ENCODE measurements around the gene WDTC1. TPM values are rescaled to one million over a fixed set of nuclear protein-coding genes. Genes with fewer than 3 reads are reported as not detected.
"Not testable (repeated sequence)": the region's sequence is repeated elsewhere in the genome, so short reads cannot be mapped to it uniquely, and the experiment has no call there.

The WDTC1 gene
- total and polyA plus RNA-seq, 2 experiments from 2014 or later: 3.8 to 14.0 TPM

GRCh38 chr1:27238032-27238431 is 3.6 kb downstream of the WDTC1 start:
- H3F3A ChIP-seq (replicated peaks; ENCODE audit: low read depth): 0 out of 2 replicates have a peak, but pooled peaks cover 6% of the 10 kb centered on the region
- H3K79me2 ChIP-seq (replicated peaks; ENCODE audit: insufficient read depth): 0 out of 2 replicates have a peak, but pooled peaks cover 4% of the 10 kb centered on the region
- Mint-ChIP-seq H3K27ac (no peak overlapping the region), H3K36me3 (ENCODE audit: low read depth) (no peaks in the 10 kb centered on the region), H3K27me3 (ENCODE audit: insufficient read depth, low read depth, poor library complexity) (peaks cover 8% of the 10 kb centered on the region), H3K9me3 (no peaks in the 10 kb centered on the region; the same call in 2 of the 3 replicates), H3K4me1 (peaks cover 16% of the 10 kb centered on the region), H3K4me3 (no peak overlapping the region)
- DNase-seq (ENCODE audit: low spot score): no peak
- H2AFZ ChIP-seq: no peak overlapping the region
- H3K9me2 ChIP-seq (ENCODE audit: insufficient read depth): no peaks in the 10 kb centered on the region
- H3K4me2 ChIP-seq: no peak overlapping the region
- peaks cover 11% of the 10 kb centered on the region; the same call in 1 of the 2 replicates for H3K27me3 ChIP-seq (ENCODE audit: insufficient read depth)
- no peaks in the 10 kb centered on the region for H3K36me3 ChIP-seq (ENCODE audit: insufficient read depth)
- peaks cover 9% of the 10 kb centered on the region for H3K4me1 ChIP-seq (ENCODE audit: insufficient read depth)
- no peak overlapping the region for H3K4me3 ChIP-seq
- H4K20me1 ChIP-seq (replicated peaks; ENCODE audit: insufficient read depth): no peaks in the 10 kb centered on the region; the same call in 1 of the 2 replicates
- H3K27ac ChIP-seq (ENCODE audit: low read depth): no peak overlapping the region
- no peak for TF ChIP-seq STAT1 (IDR thresholded peaks at IDR 0.05; ENCODE audit: unreplicated experiment)
- no peak for TF ChIP-seq ZNF114 (CRISPR knock-in tag; IDR thresholded peaks at IDR 0.05)
- ATAC-seq: no peak

GRCh38 chr1:27241677-27242076 is 7.2 kb downstream of the WDTC1 start:
- Histone ChIP-seq H2AFZ (no peak overlapping the region), H3K4me1 (ENCODE audit: insufficient read depth) (no peaks in the 10 kb centered on the region), H3K9me2 (ENCODE audit: insufficient read depth) (no peaks in the 10 kb centered on the region), H3K4me3 (no peak overlapping the region), H3K36me3 (ENCODE audit: insufficient read depth) (no peaks in the 10 kb centered on the region), H3K27ac (ENCODE audit: low read depth) (no peak overlapping the region), H3K79me2 (replicated peaks; ENCODE audit: insufficient read depth) (0 out of 2 replicates have a peak, but pooled peaks cover under 1% of the 10 kb centered on the region), H4K20me1 (replicated peaks; ENCODE audit: insufficient read depth) (no peaks in the 10 kb centered on the region), H3K27me3 (ENCODE audit: insufficient read depth) (no peaks in the 10 kb centered on the region), H3F3A (replicated peaks; ENCODE audit: low read depth) (no peaks in the 10 kb centered on the region), H3K4me2 (no peak overlapping the region)
- TF ChIP-seq REST (IDR thresholded peaks at IDR 0.05; ENCODE audit: unreplicated experiment) (no peak), STAT1 (IDR thresholded peaks at IDR 0.05; ENCODE audit: unreplicated experiment) (no peak), EZH2phosphoT487 (IDR thresholded peaks at IDR 0.05; ENCODE audit: unreplicated experiment) (no peak)
- H3K36me3 Mint-ChIP-seq (ENCODE audit: low read depth): no peaks in the 10 kb centered on the region
- no peaks in the 10 kb centered on the region; the same call in 2 of the 3 replicates for H3K4me1 Mint-ChIP-seq
- no peak overlapping the region for H3K27ac Mint-ChIP-seq
- H3K27me3 Mint-ChIP-seq (ENCODE audit: insufficient read depth, low read depth, poor library complexity): peaks cover 1% of the 10 kb centered on the region
- H3K9me3 Mint-ChIP-seq: no peaks in the 10 kb centered on the region
- ATAC-seq (no peak), DNase-seq (ENCODE audit: low spot score) (no peak)
- no peak overlapping the region for H3K4me3 Mint-ChIP-seq

DNA sequence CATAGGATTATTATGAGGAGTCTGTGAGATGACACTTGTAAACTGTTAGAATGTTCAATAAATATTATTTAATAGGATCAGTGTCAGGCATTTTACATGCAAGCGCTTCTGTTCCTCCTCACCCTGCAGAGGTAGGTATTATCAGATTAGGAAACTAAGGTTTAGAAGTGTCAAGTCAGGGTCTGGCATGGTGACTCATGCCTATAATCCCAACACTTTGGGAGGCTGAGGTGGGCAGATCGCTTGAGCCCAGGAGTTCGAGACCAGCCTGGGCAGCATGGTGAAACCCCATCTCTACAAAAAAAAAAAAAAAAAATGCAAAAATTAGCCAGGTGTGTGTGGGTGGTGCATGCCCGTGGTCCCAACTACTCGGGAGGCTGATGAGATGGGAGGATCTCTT is 9.2 kb downstream of the WDTC1 start:
- not testable (repeated sequence) for H4K20me1 ChIP-seq (replicated peaks; ENCODE audit: insufficient read depth); H3K9me3 Mint-ChIP-seq; H3K4me3 Mint-ChIP-seq; H3K36me3 Mint-ChIP-seq (ENCODE audit: low read depth); H3K4me2 ChIP-seq; H3K36me3 ChIP-seq (ENCODE audit: insufficient read depth); H3K79me2 ChIP-seq (replicated peaks; ENCODE audit: insufficient read depth); H3K27me3 ChIP-seq (ENCODE audit: insufficient read depth); DNase-seq (ENCODE audit: low spot score); H3K27ac ChIP-seq (ENCODE audit: low read depth); H3F3A ChIP-seq (replicated peaks; ENCODE audit: low read depth); H3K27ac Mint-ChIP-seq; H3K4me1 Mint-ChIP-seq; H3K4me3 ChIP-seq; H2AFZ ChIP-seq; H3K9me2 ChIP-seq (ENCODE audit: insufficient read depth); H3K4me1 ChIP-seq (ENCODE audit: insufficient read depth); H3K27me3 Mint-ChIP-seq (ENCODE audit: insufficient read depth, low read depth, poor library complexity); ATAC-seq

Measured in GM23338 (cell line).